Heart left ventricle (tissue), 16 donors: ENCODE data around the gene DCAF11. TPM values are rescaled to one million over a fixed set of nuclear protein-coding genes. Genes with fewer than 3 reads are reported as not detected.
A peak's percentile ranks its signal among the peaks of the same experiment; 100 is the strongest.

ENCODE experiments used
- ATAC-seq, 4 donors: fragments of 200-7000 bp; cut with Tn5 transposase; one replicate each; pipeline ENCODE4 v1.9.1; 2020 to 2022; ENCODE audit warnings: moderate library complexity in 4 of 4, mild to moderate bottlenecking in 3 of 4, moderate number of reproducible peaks in 1 of 4
- DNase-seq, 5 donors: peaks; one replicate each; pipeline ENCODE4 v3.0.0-alpha.2; 2020
- H3K27ac ChIP-seq, 12 donors: fragments of 200-600 bp; sonication (generic) in 4 of 12; one replicate each; pipeline versions ENCODE4 v1.5.0 to v1.8.0; 2016 to 2022; ENCODE audit warnings: mild to moderate bottlenecking in 2 of 12
- H3K27me3 ChIP-seq, 9 donors: fragments of 200-600 bp; sonication (generic) in 2 of 9; one replicate each; pipeline versions ENCODE4 v1.5.1 to v1.8.0; 2016 to 2022; ENCODE audit warnings: mild to moderate bottlenecking in 3 of 9
- H3K36me3 ChIP-seq, 9 donors: fragments of 200-600 bp; sonication (generic) in 2 of 9; one replicate each; pipeline versions ENCODE4 v1.5.0 to v1.8.0; 2018 to 2022; ENCODE audit warnings: mild to moderate bottlenecking in 2 of 9
- H3K4me1 ChIP-seq, 12 donors: fragments of 200-600 bp; sonication (generic) in 4 of 12; one replicate each; pipeline versions ENCODE4 v1.5.0 to v1.8.0; 2016 to 2022; ENCODE audit warnings: mild to moderate bottlenecking in 3 of 12
- H3K4me3 ChIP-seq, 12 donors: fragments of 200-600 bp; sonication (generic) in 4 of 12; one replicate each; pipeline versions ENCODE4 v1.5.0 to v1.8.0; 2017 to 2022; ENCODE audit warnings: mild to moderate bottlenecking in 9 of 12, moderate library complexity in 4 of 12
- H3K9me3 ChIP-seq, 12 donors: fragments of 200-600 bp; sonication (generic) in 4 of 12; one replicate each; pipeline versions ENCODE4 v1.5.0 to v1.8.0; 2016 to 2022; ENCODE audit warnings: mild to moderate bottlenecking in 1 of 12
- POLR2A ChIP-seq, 2 donors: fragments of 450-650 bp; IDR thresholded peaks; one replicate each; pipeline ENCODE4 v1.6.1; 2017; ENCODE audit warnings: antibody characterized with exemption in 2 of 2, mild to moderate bottlenecking in 2 of 2, moderate library complexity in 2 of 2
- WGBS, 4 donors: extraction: QIAGEN DNeasy Blood & Tissue Kit in 2 of 4; methylation state at CpG; one replicate each; pipeline versions ENCODE4 v1.1.5 to v1.1.7; 2013 to 2018; 5-methylcytosine and 5-hydroxymethylcytosine counted together
- intact Hi-C, 10 donors: fragments of 100-400 bp; cut with DNase I; formaldehyde crosslinking; loops; one replicate each; pipeline versions ENCODE4 v1.11.1 to v1.14.2; 2022
- polyA plus RNA-seq, 2 donors: library from polyadenylated mRNA; stranded (reverse); fragments of 200-250 nt; gene quantifications; one replicate each; pipeline ENCODE4 v1.2.3, GENCODE V29; 2013
- total RNA-seq, 9 donors: library from RNA; depleted of rRNA in 2 of 9; stranded (reverse); fragments of >200 nt in 2 of 9; fragmentation: NEBNext Ultra II Directional in 3 of 9; extraction: Animal tissue kit (Norgen Biotek cat#: 25700) in 3 of 9; gene quantifications; one replicate each; pipeline versions ENCODE4 v1.1.0 to v1.2.4, GENCODE V29; 2016 to 2023
- TF ChIP-seq, protein P1 (sequence below), 12 donors: fragments of 200-600 bp; sonication (generic) in 4 of 12; IDR thresholded peaks; one replicate each; pipeline versions ENCODE4 v1.5.0 to v1.8.0; 2018 to 2022; ENCODE audit warnings: antibody characterized with exemption in 12 of 12, mild to moderate bottlenecking in 5 of 12
- donor health status: ischemic (EF 13 %, LVEDD 7.1; RV severe dilation, severe dysfunction).
- donor health status: healthy with polysubstance abuse.
- donor health status: DM: no; HTN: yes; CAD: no.
- donor health status: DM: no; HTN: no; CAD: no.
- donor health status: ischemic (EF 25% LVEDD 6.9; RV normal size, moderate dysfunction).
- donor health status: ischemic (EF 25% LVEDD 5.7; RV mildly dilated, moderate dysfunction).
- donor health status: healthy.
- donor health status: DM: yes; HTN: yes; CAD: no.
- donor health status: ischemic (EF 35%, LVEDD 5.7; RV mildly dilated, moderate dysfunction).
- donor health status: nonischemic (EF 11% LVEDD 7.7; RV severe dilation, severe dysfunction).
- donor health status: DM: yes; HTN: yes; CAD: no.
- donor health status: PGD.
- donor health status: ischemic (EF 29% LVEDD 5.4; RV normal size, mild dysfunction).
- donor health status: nonischemic (EF 23%, LVEDD 6.1; RV moderate dilation, normal function).

Gene DCAF11
- total and polyA plus RNA-seq, 11 donors, result 25.3 to 117 (median 75.0) TPM

- DNase-seq, result no peak
- peaks cover 0 to 19% (median 6%) of the 10 kb centered on the region in 12 donors for H3K4me1 ChIP-seq
- H3K27me3 ChIP-seq, result no peaks in the 10 kb centered on the region
- no peak for TF ChIP-seq POLR2A (IDR thresholded peaks at IDR 0.05)
- TF ChIP-seq, protein P1, sequence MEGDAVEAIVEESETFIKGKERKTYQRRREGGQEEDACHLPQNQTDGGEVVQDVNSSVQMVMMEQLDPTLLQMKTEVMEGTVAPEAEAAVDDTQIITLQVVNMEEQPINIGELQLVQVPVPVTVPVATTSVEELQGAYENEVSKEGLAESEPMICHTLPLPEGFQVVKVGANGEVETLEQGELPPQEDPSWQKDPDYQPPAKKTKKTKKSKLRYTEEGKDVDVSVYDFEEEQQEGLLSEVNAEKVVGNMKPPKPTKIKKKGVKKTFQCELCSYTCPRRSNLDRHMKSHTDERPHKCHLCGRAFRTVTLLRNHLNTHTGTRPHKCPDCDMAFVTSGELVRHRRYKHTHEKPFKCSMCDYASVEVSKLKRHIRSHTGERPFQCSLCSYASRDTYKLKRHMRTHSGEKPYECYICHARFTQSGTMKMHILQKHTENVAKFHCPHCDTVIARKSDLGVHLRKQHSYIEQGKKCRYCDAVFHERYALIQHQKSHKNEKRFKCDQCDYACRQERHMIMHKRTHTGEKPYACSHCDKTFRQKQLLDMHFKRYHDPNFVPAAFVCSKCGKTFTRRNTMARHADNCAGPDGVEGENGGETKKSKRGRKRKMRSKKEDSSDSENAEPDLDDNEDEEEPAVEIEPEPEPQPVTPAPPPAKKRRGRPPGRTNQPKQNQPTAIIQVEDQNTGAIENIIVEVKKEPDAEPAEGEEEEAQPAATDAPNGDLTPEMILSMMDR (IDR thresholded peaks at IDR 0.05), result no peak
- 91 to 96% (median 92%) methylated on average over 4 of the region's 4 CpGs for WGBS, 4 donors
- H3K36me3 ChIP-seq, result peaks cover 0 to 25% (median 0%) of the 10 kb centered on the region in 9 donors
- intact Hi-C loops, result loop anchor here in 8 of 10 donors (2.0 to 5.0 kb wide), 5 partner anchors 36 to 94 kb away; partner anchors contain the start of genes EMC9 (in 1 of the 8) and IRF9 (in 1 of the 8)
- no peak overlapping the region for H3K4me3 ChIP-seq
- H3K27ac ChIP-seq, result no peak overlapping the region
- no peaks in the 10 kb centered on the region for H3K9me3 ChIP-seq
- no peak for ATAC-seq
Measured at GRCh38 chr14:24106672-24107271, 7.8 kb upstream of the DCAF11 start.

DNA sequence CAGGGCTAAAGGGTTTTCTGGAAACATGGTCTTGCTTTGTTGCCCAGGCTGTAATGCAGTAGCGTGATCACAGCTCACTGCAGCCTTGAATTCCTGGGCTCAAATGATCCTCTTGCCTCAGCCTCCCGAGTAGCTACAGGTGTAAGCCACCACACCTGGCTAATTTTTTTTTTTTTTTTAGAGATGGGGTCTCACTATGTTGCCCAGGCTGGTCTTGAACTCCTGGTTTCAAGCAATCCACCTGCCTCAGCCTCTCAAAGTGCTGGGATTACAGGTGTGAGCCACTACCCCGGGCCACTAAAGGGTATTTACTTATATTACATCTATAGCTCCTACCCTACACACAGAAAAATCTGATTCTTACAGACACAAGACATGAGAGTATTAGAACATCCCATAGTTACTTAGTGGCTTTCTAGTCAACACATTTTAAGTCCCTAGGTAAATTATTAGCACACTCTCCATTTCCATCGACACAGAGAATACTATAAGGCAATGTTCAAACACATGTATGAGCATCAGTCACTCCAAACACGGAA is 6.2 kb upstream of the DCAF11 start:
- no peak overlapping the region for H3K4me3 ChIP-seq
- no peaks in the 10 kb centered on the region for H3K9me3 ChIP-seq
- intact Hi-C loops, result loop anchor here in 8 of 10 donors (2.0 to 5.0 kb wide), 6 partner anchors 34 to 96 kb away; partner anchors contain the start of genes EMC9 (in 1 of the 8) and IRF9 (in 1 of the 8)
- H3K27ac ChIP-seq, result peak overlapping the region in 3 of 12 donors; percentile 7 to 63 (median 44)
- peaks cover 0 to 22% (median 8%) of the 10 kb centered on the region in 12 donors for H3K4me1 ChIP-seq
- DNase-seq (no peak), ATAC-seq (no peak)
- TF ChIP-seq, protein P1 (IDR thresholded peaks at IDR 0.05), result no peak
- no peak for TF ChIP-seq POLR2A (IDR thresholded peaks at IDR 0.05)
- H3K36me3 ChIP-seq, result peaks cover 0 to 11% (median 0%) of the 10 kb centered on the region in 9 donors
- no peaks in the 10 kb centered on the region for H3K27me3 ChIP-seq
- 41 to 51% (median 47%) methylated on average over 5 of the region's 5 CpGs for WGBS, 4 donors

GRCh38 chr14:24110060-24110459 is 4.5 kb upstream of the DCAF11 start:
- no peak for TF ChIP-seq POLR2A (IDR thresholded peaks at IDR 0.05)
- TF ChIP-seq, protein P1 (IDR thresholded peaks at IDR 0.05), result no peak
- DNase-seq, result no peak
- Histone ChIP-seq H3K9me3 (no peaks in the 10 kb centered on the region), H3K27me3 (no peaks in the 10 kb centered on the region), H3K27ac (no peak overlapping the region), H3K36me3 (peaks cover 0 to under 1% (median 0%) of the 10 kb centered on the region in 9 donors), H3K4me1 (peaks cover 0 to 24% (median 10%) of the 10 kb centered on the region in 12 donors), H3K4me3 (no peak overlapping the region)
- no peak for ATAC-seq
- WGBS, 4 donors, result 85 to 87% (median 86%) methylated on average over 9 of the region's 9 CpGs
- intact Hi-C loops, result loop anchor here in 1 of 10 donors (5.0 kb wide), 1 partner anchor 37 kb away; the partner anchor contains the start of genes PSME2 and RNF31

GRCh38 chr14:24110523-24110922 is 4.1 kb upstream of the DCAF11 start:
- DNase-seq, result no peak
- Histone ChIP-seq H3K27me3 (no peaks in the 10 kb centered on the region), H3K36me3 (no peaks in the 10 kb centered on the region), H3K4me3 (no peak overlapping the region), H3K9me3 (no peaks in the 10 kb centered on the region), H3K4me1 (peaks cover 0 to 26% (median 12%) of the 10 kb centered on the region in 12 donors), H3K27ac (no peak overlapping the region)
- ATAC-seq, result no peak
- WGBS, 4 donors, result 47 to 67% (median 57%) methylated on average over 1 of the region's 1 CpG
- TF ChIP-seq POLR2A (IDR thresholded peaks at IDR 0.05), result no peak
- TF ChIP-seq, protein P1 (IDR thresholded peaks at IDR 0.05), result no peak
- intact Hi-C loops, result loop anchor here in 1 of 10 donors (5.0 kb wide), 1 partner anchor 37 kb away; the partner anchor contains the start of genes PSME2 and RNF31
